ENCODE data around the gene UPK3A. TPM values are rescaled to one million over a fixed set of nuclear protein-coding genes. Genes with fewer than 3 reads are reported as not detected.

Gene UPK3A
- polyA plus RNA-seq (2013, experiment 1 of 2): 0.08 TPM
- polyA plus RNA-seq (2013, experiment 2 of 2): 0.04 TPM

- H3K9ac ChIP-seq (ENCODE audit: low read length): peak within 1 kb of the TSS; percentile 7
- H3K27me3 ChIP-seq (ENCODE audit: insufficient read depth, low read length, poor library complexity): no peaks in the 10 kb centered on the region
- peak; percentile 68 for DNase-seq
- H2BK120ac ChIP-seq (ENCODE audit: low read depth, low read length): no peak within 1 kb of the TSS
- no peak within 1 kb of the TSS for H2BK15ac ChIP-seq (replicated peaks; ENCODE audit: low read depth)
- H3K23ac ChIP-seq (ENCODE audit: low read length): no peak within 1 kb of the TSS
- H3K4ac ChIP-seq (ENCODE audit: low read depth, low read length): no peak within 1 kb of the TSS
- no peak within 1 kb of the TSS for H2BK5ac ChIP-seq (ENCODE audit: low read length)
- H3K56ac ChIP-seq (ENCODE audit: low read length): peak within 1 kb of the TSS; percentile 49
- no peak within 1 kb of the TSS for H2AK5ac ChIP-seq (ENCODE audit: low read length)
- H3K36me3 ChIP-seq (ENCODE audit: control insufficient read depth, insufficient read depth, low read length): no peaks in the 10 kb centered on the region
- H3K18ac ChIP-seq (ENCODE audit: low read length): no peak within 1 kb of the TSS
- H3K4me2 ChIP-seq (ENCODE audit: low read length): peak within 1 kb of the TSS; percentile 52
- H3K27ac ChIP-seq (ENCODE audit: low read depth, low read length): no peak within 1 kb of the TSS
- no peaks in the 10 kb centered on the region for H3K79me1 ChIP-seq (ENCODE audit: low read length)
- H3K4me3 ChIP-seq (ENCODE audit: low read length): no peak within 1 kb of the TSS
- H4K5ac ChIP-seq (ENCODE audit: low read length): no peak within 1 kb of the TSS
- no CpG with 5 or more reads among the region's 46 CpGs for WGBS (ENCODE audit: extremely low coverage, insufficient coverage, low lambda C conversion rate)
- H4K8ac ChIP-seq (ENCODE audit: low read depth, low read length): no peak within 1 kb of the TSS
- H3K4me1 ChIP-seq (ENCODE audit: control insufficient read depth, low read depth, low read length): no peaks in the 10 kb centered on the region
- no peaks in the 10 kb centered on the region for H3K79me2 ChIP-seq (ENCODE audit: control insufficient read depth, insufficient read depth, low read length)
Measured at GRCh38 chr22:45284705-45285262, at the start of gene UPK3A. TSS of gene UPK3A (plus strand) at chr22:45284949. CDS start at chr22:45285014, 65 bp downstream.

GRCh38 chr22:45235101-45235777, 49.5 kb upstream of the UPK3A start:
- Histone ChIP-seq H3K18ac (ENCODE audit: low read length) (no peak overlapping the region), H2BK15ac (replicated peaks; ENCODE audit: low read depth) (no peak overlapping the region), H3K27ac (ENCODE audit: low read depth, low read length) (no peak overlapping the region), H4K8ac (ENCODE audit: low read depth, low read length) (no peak overlapping the region), H2AK5ac (ENCODE audit: low read length) (no peak overlapping the region), H3K4ac (ENCODE audit: low read depth, low read length) (no peak overlapping the region), H3K79me1 (ENCODE audit: low read length) (peaks cover 8% of the 10 kb centered on the region), H2BK5ac (ENCODE audit: low read length) (no peak overlapping the region), H3K9ac (ENCODE audit: low read length) (no peak overlapping the region), H4K5ac (ENCODE audit: low read length) (no peak overlapping the region), H3K4me3 (ENCODE audit: low read length) (no peak overlapping the region), H2BK120ac (ENCODE audit: low read depth, low read length) (no peak overlapping the region), H3K56ac (ENCODE audit: low read length) (no peak overlapping the region), H3K27me3 (ENCODE audit: insufficient read depth, low read length, poor library complexity) (no peaks in the 10 kb centered on the region), H3K36me3 (ENCODE audit: control insufficient read depth, insufficient read depth, low read length) (peaks cover 2% of the 10 kb centered on the region), H3K79me2 (ENCODE audit: control insufficient read depth, insufficient read depth, low read length) (no peaks in the 10 kb centered on the region), H3K4me1 (ENCODE audit: control insufficient read depth, low read depth, low read length) (peaks cover 5% of the 10 kb centered on the region), H3K23ac (ENCODE audit: low read length) (no peak overlapping the region), H3K4me2 (ENCODE audit: low read length) (no peak overlapping the region)
- WGBS (ENCODE audit: extremely low coverage, insufficient coverage, low lambda C conversion rate): no CpG with 5 or more reads among the region's 23 CpGs
- no peak for DNase-seq

GRCh38 chr22:45235851-45236342, 48.9 kb upstream of the UPK3A start:
- no peak overlapping the region for H3K4ac ChIP-seq (ENCODE audit: low read depth, low read length)
- no CpG with 5 or more reads among the region's 20 CpGs for WGBS (ENCODE audit: extremely low coverage, insufficient coverage, low lambda C conversion rate)
- no peak overlapping the region for H3K27ac ChIP-seq (ENCODE audit: low read depth, low read length)
- no peak overlapping the region for H2BK120ac ChIP-seq (ENCODE audit: low read depth, low read length)
- no peak overlapping the region for H3K4me2 ChIP-seq (ENCODE audit: low read length)
- no peak overlapping the region for H2BK15ac ChIP-seq (replicated peaks; ENCODE audit: low read depth)
- H3K18ac ChIP-seq (ENCODE audit: low read length): no peak overlapping the region
- no peak overlapping the region for H4K5ac ChIP-seq (ENCODE audit: low read length)
- no peak overlapping the region for H3K56ac ChIP-seq (ENCODE audit: low read length)
- H2AK5ac ChIP-seq (ENCODE audit: low read length): no peak overlapping the region
- H3K4me3 ChIP-seq (ENCODE audit: low read length): no peak overlapping the region
- no peak overlapping the region for H4K8ac ChIP-seq (ENCODE audit: low read depth, low read length)
- H3K4me1 ChIP-seq (ENCODE audit: control insufficient read depth, low read depth, low read length): peaks cover 5% of the 10 kb centered on the region
- H3K23ac ChIP-seq (ENCODE audit: low read length): no peak overlapping the region
- peaks cover 2% of the 10 kb centered on the region for H3K36me3 ChIP-seq (ENCODE audit: control insufficient read depth, insufficient read depth, low read length)
- H2BK5ac ChIP-seq (ENCODE audit: low read length): no peak overlapping the region
- DNase-seq: no peak
- no peaks in the 10 kb centered on the region for H3K79me2 ChIP-seq (ENCODE audit: control insufficient read depth, insufficient read depth, low read length)
- H3K79me1 ChIP-seq (ENCODE audit: low read length): peaks cover 8% of the 10 kb centered on the region
- no peak overlapping the region for H3K9ac ChIP-seq (ENCODE audit: low read length)
- H3K27me3 ChIP-seq (ENCODE audit: insufficient read depth, low read length, poor library complexity): no peaks in the 10 kb centered on the region

- Histone ChIP-seq H4K8ac (ENCODE audit: low read depth, low read length) (no peak overlapping the region), H3K79me2 (ENCODE audit: control insufficient read depth, insufficient read depth, low read length) (no peaks in the 10 kb centered on the region), H3K27ac (ENCODE audit: low read depth, low read length) (no peak overlapping the region), H3K23ac (ENCODE audit: low read length) (no peak overlapping the region), H3K4ac (ENCODE audit: low read depth, low read length) (no peak overlapping the region), H2BK5ac (ENCODE audit: low read length) (no peak overlapping the region), H3K36me3 (ENCODE audit: control insufficient read depth, insufficient read depth, low read length) (peaks cover 2% of the 10 kb centered on the region), H2BK120ac (ENCODE audit: low read depth, low read length) (no peak overlapping the region), H3K18ac (ENCODE audit: low read length) (no peak overlapping the region), H3K4me2 (ENCODE audit: low read length) (no peak overlapping the region), H3K56ac (ENCODE audit: low read length) (no peak overlapping the region), H2AK5ac (ENCODE audit: low read length) (no peak overlapping the region), H3K4me3 (ENCODE audit: low read length) (no peak overlapping the region), H4K5ac (ENCODE audit: low read length) (no peak overlapping the region), H3K9ac (ENCODE audit: low read length) (no peak overlapping the region), H2BK15ac (replicated peaks; ENCODE audit: low read depth) (no peak overlapping the region), H3K4me1 (ENCODE audit: control insufficient read depth, low read depth, low read length) (peaks cover 5% of the 10 kb centered on the region), H3K27me3 (ENCODE audit: insufficient read depth, low read length, poor library complexity) (no peaks in the 10 kb centered on the region), H3K79me1 (ENCODE audit: low read length) (peaks cover 8% of the 10 kb centered on the region)
- no peak for DNase-seq
- no CpG with 5 or more reads among the region's 15 CpGs for WGBS (ENCODE audit: extremely low coverage, insufficient coverage, low lambda C conversion rate)
Measured at GRCh38 chr22:45237065-45237990, 47.4 kb upstream of the UPK3A start.

- H3K27me3 ChIP-seq (ENCODE audit: insufficient read depth, low read length, poor library complexity): no peaks in the 10 kb centered on the region
- no peak overlapping the region for H2BK120ac ChIP-seq (ENCODE audit: low read depth, low read length)
- peaks cover 5% of the 10 kb centered on the region for H3K4me1 ChIP-seq (ENCODE audit: control insufficient read depth, low read depth, low read length)
- peaks cover 2% of the 10 kb centered on the region for H3K36me3 ChIP-seq (ENCODE audit: control insufficient read depth, insufficient read depth, low read length)
- no CpG with 5 or more reads among the region's 18 CpGs for WGBS (ENCODE audit: extremely low coverage, insufficient coverage, low lambda C conversion rate)
- no peak overlapping the region for H3K23ac ChIP-seq (ENCODE audit: low read length)
- H3K79me1 ChIP-seq (ENCODE audit: low read length): peaks cover 8% of the 10 kb centered on the region
- H3K9ac ChIP-seq (ENCODE audit: low read length): no peak overlapping the region
- H2BK5ac ChIP-seq (ENCODE audit: low read length): no peak overlapping the region
- no peak overlapping the region for H3K18ac ChIP-seq (ENCODE audit: low read length)
- H2AK5ac ChIP-seq (ENCODE audit: low read length): no peak overlapping the region
- no peak overlapping the region for H4K5ac ChIP-seq (ENCODE audit: low read length)
- no peak overlapping the region for H3K4me2 ChIP-seq (ENCODE audit: low read length)
- no peaks in the 10 kb centered on the region for H3K79me2 ChIP-seq (ENCODE audit: control insufficient read depth, insufficient read depth, low read length)
- no peak overlapping the region for H3K56ac ChIP-seq (ENCODE audit: low read length)
- H4K8ac ChIP-seq (ENCODE audit: low read depth, low read length): no peak overlapping the region
- H2BK15ac ChIP-seq (replicated peaks; ENCODE audit: low read depth): no peak overlapping the region
- H3K4me3 ChIP-seq (ENCODE audit: low read length): no peak overlapping the region
- peak; percentile 16 for DNase-seq
- H3K4ac ChIP-seq (ENCODE audit: low read depth, low read length): no peak overlapping the region
- H3K27ac ChIP-seq (ENCODE audit: low read depth, low read length): no peak overlapping the region
Measured at GRCh38 chr22:45238076-45238956, 46.4 kb upstream of the UPK3A start.

Data from mesendoderm (in vitro differentiated cells).